ENCODE results near the gene RSU1. TPM values are rescaled to one million over a fixed set of nuclear protein-coding genes. Genes with fewer than 3 reads are reported as not detected.

RSU1 gene
- total RNA-seq, 1 experiment from 2014 or later = 29.5 TPM

GRCh38 chr10:16866541-16867275 lies 49.5 kb upstream of the RSU1 start:
- no peaks in the 10 kb centered on the region for H3K79me2 ChIP-seq (ENCODE audit: insufficient read depth, low read length)
- no peak overlapping the region for H3K27ac ChIP-seq (ENCODE audit: low read depth, low read length)
- H3K36me3 ChIP-seq (ENCODE audit: control insufficient read depth in 1 of 2, insufficient read depth in 2 of 2, low read length in 2 of 2) = no peaks in the 10 kb centered on the region
- no peaks in the 10 kb centered on the region for H3K27me3 ChIP-seq (ENCODE audit: insufficient read depth, low read length)
- ChIA-PET CTCF (no interaction called here), POLR2A (interaction anchor here (1.6 kb wide), 1 partner anchor 25 kb away, joined by 5 read pairs; no protein-coding TSS in a partner anchor), RAD21 (ENCODE audit: low non-redundant PET in 1 of 2, low total read pairs in 2 of 2, uncharacterized antibody in 2 of 2, unreplicated experiment in 2 of 2) (no interaction called here)
- no peaks in the 10 kb centered on the region for H3K9me2 ChIP-seq (ENCODE audit: insufficient read depth)
- no peak for TF ChIP-seq SP1 (IDR thresholded peaks at IDR 0.05; ENCODE audit: low read depth)
- no peak for TF ChIP-seq CTCF (IDR thresholded peaks at IDR 0.05 in 2 of 3, conservative IDR thresholded peaks at IDR 0.05 in 1 of 3; ENCODE audit: borderline replicate concordance in 1 of 3, insufficient read depth in 1 of 3, low read depth in 2 of 3, low read length in 2 of 3)
- TF ChIP-seq REST (IDR thresholded peaks at IDR 0.05; ENCODE audit: low read depth) = no peak
- no peak for TF ChIP-seq EZH2 (IDR thresholded peaks at IDR 0.05)
- no peak for TF ChIP-seq CEBPB (IDR thresholded peaks at IDR 0.05; ENCODE audit: low read depth)
- no peak for TF ChIP-seq ZBTB33 (IDR thresholded peaks at IDR 0.05; ENCODE audit: extremely low read depth, insufficient replicate concordance, low read length)
- TF ChIP-seq TCF7L2 (IDR thresholded peaks at IDR 0.05; ENCODE audit: borderline replicate concordance, extremely low read depth, insufficient read depth, insufficient read length) = no peak
- no peak for TF ChIP-seq FOSL1 (IDR thresholded peaks at IDR 0.05; ENCODE audit: low read depth)
- no peak for TF ChIP-seq JUND (IDR thresholded peaks at IDR 0.05)
- no peak for TF ChIP-seq ATF3 (IDR thresholded peaks at IDR 0.05)
- TF ChIP-seq ZFX (IDR thresholded peaks at IDR 0.05) = no peak
- no peak for TF ChIP-seq RAD21 (IDR thresholded peaks at IDR 0.05; ENCODE audit: low read depth)
- no peak overlapping the region for H3K4me2 ChIP-seq (ENCODE audit: low read length)
- H3K9ac ChIP-seq (ENCODE audit: low read length) = no peak overlapping the region
- ATAC-seq (no peak), DNase-seq (ENCODE audit: low read depth, low spot score) (no peak)
- no TSS peak for BruUV-seq (replicated peaks)
- intact Hi-C loops (cut with micrococcal nuclease) = no loop called here
- H3K4me3 ChIP-seq (replicated peaks in 1 of 2; ENCODE audit: low read depth in 1 of 2, low read length in 2 of 2) = no peak overlapping the region
- no peaks in the 10 kb centered on the region for H3K9me3 ChIP-seq (ENCODE audit: control insufficient read depth in 1 of 2, insufficient read depth in 1 of 2, low read depth in 1 of 2, low read length in 2 of 2)
- H3K4me1 ChIP-seq (ENCODE audit: control insufficient read depth in 1 of 2, insufficient read depth in 2 of 2, low read length in 2 of 2) = peaks cover 0 to 10% of the 10 kb centered on the region in 2 experiments; a peak in 2 of 4 replicates
- H2AFZ ChIP-seq (ENCODE audit: low read depth, low read length, poor library complexity, severe bottlenecking) = no peak overlapping the region
- no peaks in the 10 kb centered on the region for H4K20me1 ChIP-seq (ENCODE audit: insufficient read depth)
